GM12878 (cell line): ENCODE measurements around the gene SP110.

Source experiments
- CBFB ChIP-seq: IDR thresholded peaks from 2 replicates; pipeline ENCODE4 v1.6.1; 2016; ENCODE audit warnings: antibody characterized with exemption, low read depth
- CBX5 ChIP-seq: sonication (generic); IDR thresholded peaks from 2 replicates; pipeline ENCODE4 v1.6.1; 2016; ENCODE audit warnings: low read depth, moderate library complexity, mild to moderate bottlenecking, inconsistent platforms
- CTCF ChIP-seq, 3 experiments: IDR thresholded peaks in 2 of 3; conservative IDR thresholded peaks in 1 of 3; 2 replicates each; pipeline ENCODE4 v1.5.1; 2011; ENCODE audit warnings: low read depth in 3 of 3, low read length in 3 of 3, mild to moderate bottlenecking in 3 of 3, control low read depth in 2 of 3, moderate library complexity in 2 of 3, inconsistent platforms in 1 of 3, mixed read lengths in 1 of 3; ENCODE audit not compliant: control insufficient read depth in 2 of 3, insufficient read depth in 1 of 3; ENCODE audit errors: extremely low read depth in 1 of 3
- E2F4 ChIP-seq: IDR thresholded peaks from 2 replicates; pipeline ENCODE4 v1.6.1; 2012; ENCODE audit warnings: low read depth, low read length, improper control_type of control experiment
- EP300 ChIP-seq, 2 experiments: fragments of 150-350 bp in 1 of 2; IDR thresholded peaks; 2 replicates each; pipeline ENCODE4 v1.6.1; 2011 to 2012; ENCODE audit warnings: low read depth in 2 of 2, low read length in 2 of 2, borderline replicate concordance in 1 of 2, improper control_type of control experiment in 1 of 2, inconsistent platforms in 1 of 2; ENCODE audit not compliant: control insufficient read depth in 1 of 2
- HDAC2 ChIP-seq: fragments of 200-600 bp; sonication (generic); IDR thresholded peaks from 2 replicates; pipeline ENCODE4 v1.6.1; 2017
- POLR2A ChIP-seq: IDR thresholded peaks from 2 replicates; pipeline ENCODE4 v1.6.1; 2011; ENCODE audit warnings: low read depth, mild to moderate bottlenecking, low read length
- RAD21 ChIP-seq: IDR thresholded peaks from 2 replicates; pipeline ENCODE4 v1.6.1; 2011; ENCODE audit warnings: mild to moderate bottlenecking, low read depth, low read length, moderate library complexity; ENCODE audit not compliant: insufficient read depth
- RFX5 ChIP-seq: IDR thresholded peaks from 2 replicates; pipeline ENCODE4 v1.6.1; 2011; ENCODE audit warnings: low read depth, low read length, improper control_type of control experiment
- SMARCA5 ChIP-seq: fragments of 450-650 bp; IDR thresholded peaks from 2 replicates; pipeline ENCODE4 v1.6.1; 2017; ENCODE audit warnings: mild to moderate bottlenecking
- SP1 ChIP-seq: IDR thresholded peaks from one replicate; pipeline ENCODE4 v1.6.1; 2011; ENCODE audit warnings: low read depth, low read length
- USF1 ChIP-seq: IDR thresholded peaks from 2 replicates; pipeline ENCODE4 v1.6.1; 2011; ENCODE audit warnings: borderline replicate concordance, low read depth, mild to moderate bottlenecking, moderate library complexity, mixed read lengths, low read length; ENCODE audit not compliant: insufficient read depth; ENCODE audit errors: extremely low read length

GRCh38 chr2:230176996-230177395 is 42.8 kb downstream of the SP110 start:
- TF ChIP-seq CBX5 (no peak), E2F4 (no peak), EP300 (IDR thresholded peaks at IDR 0.05; ENCODE audit: borderline replicate concordance in 1 of 2, control insufficient read depth in 1 of 2, low read depth in 2 of 2, low read length in 2 of 2) (no peak), RFX5 (no peak), POLR2A (no peak), CTCF (IDR thresholded peaks at IDR 0.05 in 2 of 3, conservative IDR thresholded peaks at IDR 0.05 in 1 of 3; ENCODE audit: control insufficient read depth in 2 of 3, extremely low read depth in 1 of 3, insufficient read depth in 1 of 3, low read depth in 3 of 3, low read length in 3 of 3) (no peak), RAD21 (no peak), SMARCA5 (no peak), HDAC2 (no peak), SP1 (no peak), CBFB (no peak), USF1 (no peak)
